ENCODE data around the gene POSTN.

POSTN gene

GRCh38 chr13:37526710-37527473 is 71.7 kb downstream of the POSTN start:
- H3K9ac ChIP-seq (ENCODE audit: insufficient read length) = no peak overlapping the region
- no peak for DNase-seq (ENCODE audit: low read depth, low spot score)
- H3K27ac ChIP-seq = no peak overlapping the region
- TF ChIP-seq FOXP2 (optimal IDR thresholded peaks at IDR 0.05; ENCODE audit: control extremely low read depth, extremely low read length, insufficient read depth) (no peak), EZH2 (IDR thresholded peaks at IDR 0.05) (no peak), POLR2AphosphoS5 (IDR thresholded peaks at IDR 0.05; ENCODE audit: borderline replicate concordance, low read depth, low read length) (no peak)
- no peak overlapping the region for H3K4me3 ChIP-seq
- no peaks in the 10 kb centered on the region for H3K9me3 ChIP-seq (ENCODE audit: low read depth, low read length)
- no peaks in the 10 kb centered on the region for H3K36me3 ChIP-seq (ENCODE audit: insufficient read depth, low read length)

GRCh38 chr13:37515226-37515625 is 83.3 kb downstream of the POSTN start:
- TF ChIP-seq EZH2 (IDR thresholded peaks at IDR 0.05) (no peak), FOXP2 (optimal IDR thresholded peaks at IDR 0.05; ENCODE audit: control extremely low read depth, extremely low read length, insufficient read depth) (no peak), POLR2AphosphoS5 (IDR thresholded peaks at IDR 0.05; ENCODE audit: borderline replicate concordance, low read depth, low read length) (no peak)
- Histone ChIP-seq H3K27ac (no peak overlapping the region), H3K36me3 (ENCODE audit: insufficient read depth, low read length) (no peaks in the 10 kb centered on the region), H3K4me3 (no peak overlapping the region), H3K9me3 (ENCODE audit: low read depth, low read length) (no peaks in the 10 kb centered on the region), H3K9ac (ENCODE audit: insufficient read length) (no peak overlapping the region)
- DNase-seq (ENCODE audit: low read depth, low spot score) = no peak
